ENCODE measurements around the gene EEF1A2.
A peak's percentile ranks its signal among the peaks of the same experiment; 100 is the strongest.

Gene EEF1A2

DNA sequence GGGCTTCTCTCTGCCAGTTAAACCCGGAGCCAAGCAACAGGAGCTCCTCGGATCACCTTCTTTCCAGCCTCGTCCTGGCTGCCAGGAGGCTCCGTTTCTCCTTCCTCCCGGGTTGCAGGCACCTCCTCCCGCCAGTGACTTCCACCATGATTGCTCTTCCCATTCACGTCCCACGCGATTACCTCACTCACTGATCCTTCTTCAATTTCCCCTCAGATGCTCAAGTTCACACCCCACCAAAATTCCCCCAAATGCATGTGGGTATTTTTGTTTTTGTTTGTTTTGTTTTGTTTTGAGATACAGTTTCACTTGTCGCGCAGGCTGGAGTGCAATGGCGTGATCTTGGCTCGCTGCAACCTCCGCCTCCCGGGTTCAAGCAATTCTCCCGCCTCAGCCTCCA lies 51.6 kb downstream of the EEF1A2 start:
- DNase-seq, result no peak

DNA sequence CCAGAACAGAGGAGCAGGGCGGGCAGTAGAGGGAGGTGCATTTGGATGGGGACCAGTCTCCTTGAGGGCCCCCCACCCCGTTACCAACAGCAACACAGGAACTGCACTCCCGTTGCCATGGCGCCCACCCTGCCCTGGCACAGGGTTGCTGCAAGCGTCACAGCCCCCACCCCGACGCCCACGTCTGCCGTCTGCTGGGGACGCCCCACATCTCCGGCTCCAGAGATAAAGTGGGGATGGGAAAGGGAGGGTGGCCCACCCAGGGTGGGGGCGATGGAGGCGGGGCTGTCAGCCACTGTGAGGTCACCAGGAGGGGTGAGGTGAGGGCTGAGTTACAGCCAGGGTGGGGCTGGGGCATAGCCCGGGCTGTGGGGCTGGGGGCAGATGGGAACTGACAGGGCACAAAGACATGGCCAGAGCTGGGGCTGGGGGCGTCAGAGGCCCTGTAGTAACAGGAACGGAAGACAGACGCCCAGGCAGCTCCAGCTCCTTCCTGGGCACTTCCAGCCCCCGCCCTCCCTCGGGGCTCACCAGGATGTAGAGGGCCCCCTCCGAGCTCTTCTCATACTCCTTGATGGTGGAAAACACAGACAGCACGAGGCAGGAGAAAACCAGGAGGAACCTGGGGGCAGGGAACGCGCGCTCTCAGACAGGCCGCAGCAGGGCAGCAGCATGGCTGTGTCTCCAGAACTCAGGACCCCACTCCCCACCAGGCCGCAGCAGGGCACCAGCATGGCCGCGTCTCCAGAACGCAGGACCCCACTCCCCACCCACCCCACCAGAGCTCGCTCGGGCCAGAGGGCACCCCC lies 52.5 kb downstream of the EEF1A2 start:
- no peak for DNase-seq

DNA sequence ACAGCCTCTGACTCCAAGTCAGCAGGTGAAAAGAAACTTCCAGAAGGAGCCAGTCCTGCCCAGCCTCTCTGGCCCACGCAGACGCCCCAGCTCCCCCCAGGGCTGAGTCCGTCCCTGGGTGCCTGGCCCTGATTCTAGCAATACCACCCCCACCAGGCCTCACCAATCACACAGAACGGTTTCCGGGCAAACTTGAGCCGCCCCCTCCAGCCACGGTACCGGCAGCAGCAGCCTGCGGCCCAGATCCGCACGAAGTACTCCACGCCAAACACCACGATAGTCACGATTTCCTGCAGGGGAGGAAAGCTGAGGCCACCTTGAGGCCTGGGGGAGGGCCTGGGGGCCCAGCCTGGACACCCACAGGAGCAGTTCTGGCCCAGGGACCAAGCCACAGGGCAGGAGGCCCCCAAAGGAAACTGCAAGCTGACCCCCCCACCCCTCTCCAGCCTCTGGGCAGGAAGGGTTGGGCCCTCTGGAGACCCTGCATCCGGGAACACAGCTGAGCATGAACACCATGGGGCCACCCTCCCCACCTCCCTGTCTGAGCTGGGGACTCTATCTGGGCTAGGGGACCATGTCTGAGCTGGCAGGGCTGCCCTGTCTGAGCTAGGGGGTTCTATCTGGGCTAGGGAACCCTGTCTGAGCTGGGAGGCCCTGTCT lies 53.7 kb downstream of the EEF1A2 start:
- no peak for DNase-seq

DNA sequence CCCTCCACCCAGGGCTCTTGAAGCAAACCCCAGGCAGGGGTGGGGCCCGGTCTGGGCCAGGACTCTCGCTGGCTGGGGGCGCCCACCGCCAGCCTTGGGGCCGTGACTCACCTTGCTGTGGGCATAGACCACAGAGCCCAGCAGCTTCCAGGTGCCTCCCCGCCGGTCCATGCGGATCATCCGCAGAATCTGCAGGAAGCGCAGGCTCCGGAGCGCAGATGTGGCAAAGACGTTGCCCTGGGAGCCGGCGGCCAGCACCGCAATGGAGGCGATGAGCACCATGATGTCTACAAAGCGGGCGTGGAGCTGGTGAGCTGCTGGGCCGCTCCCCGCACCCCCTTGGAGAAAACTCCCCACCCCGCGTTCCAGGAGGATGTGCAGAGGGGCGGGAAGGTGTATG lies 54.3 kb downstream of the EEF1A2 start:
- no peak for DNase-seq

DNA sequence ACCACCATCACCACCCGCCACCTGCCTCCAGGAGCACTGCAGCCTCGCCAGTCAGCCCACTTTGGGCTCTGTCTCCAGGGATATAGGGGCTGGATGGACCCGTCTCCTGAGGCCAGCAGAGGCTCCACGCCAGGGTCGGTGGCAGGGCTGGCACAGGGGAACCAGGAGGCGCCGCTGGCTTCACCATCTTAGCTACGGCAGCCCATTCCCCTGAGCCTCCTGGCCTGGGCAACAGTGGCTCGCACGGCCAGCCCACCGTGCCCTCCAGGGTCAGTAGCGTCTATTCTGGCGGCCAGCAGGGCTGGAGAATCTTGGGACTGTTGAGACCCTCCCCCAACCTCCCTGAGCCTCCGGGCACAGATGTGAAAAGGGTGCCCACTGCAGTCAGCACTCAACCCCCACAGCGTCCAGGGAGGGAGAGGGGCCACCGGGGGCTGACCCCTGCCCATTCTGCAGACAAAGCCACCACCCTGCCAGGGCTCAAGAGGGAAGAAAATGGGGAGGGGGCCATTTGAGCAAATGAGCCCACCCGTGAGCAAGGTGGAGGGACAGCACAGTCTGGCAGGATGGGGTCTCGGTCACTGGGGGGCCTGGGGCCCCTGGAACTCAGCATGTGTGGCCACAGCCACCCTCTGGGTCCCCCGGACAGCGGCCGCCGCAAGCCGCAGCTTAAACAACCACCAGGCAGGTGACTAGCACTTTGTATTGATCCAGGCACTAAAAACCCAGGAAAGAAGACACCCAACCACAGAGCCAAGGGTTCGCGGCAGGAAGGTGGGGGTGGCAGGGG lies 55.1 kb downstream of the EEF1A2 start:
- no peak for DNase-seq

DNA sequence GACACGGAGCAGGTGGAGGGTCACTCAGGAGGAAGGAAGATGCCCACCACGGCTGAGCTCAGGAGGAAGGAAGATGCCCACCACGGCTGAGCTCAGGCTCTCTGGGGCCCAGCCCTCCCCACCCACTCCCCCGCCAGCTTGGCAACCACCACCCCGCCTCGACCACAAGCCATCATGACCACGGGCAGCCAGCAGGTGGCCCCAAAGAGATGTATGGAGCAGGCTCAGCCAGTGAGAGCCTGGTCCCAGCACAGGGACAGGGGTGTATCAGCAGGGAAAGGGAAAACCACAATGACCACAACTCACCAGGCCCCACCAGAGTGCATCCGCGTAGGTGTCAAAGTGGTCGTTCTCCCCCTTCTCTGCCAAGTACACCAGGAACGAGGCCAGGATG lies 56.8 kb downstream of the EEF1A2 start:
- peak; percentile 54 to 67 for DNase-seq

DNA sequence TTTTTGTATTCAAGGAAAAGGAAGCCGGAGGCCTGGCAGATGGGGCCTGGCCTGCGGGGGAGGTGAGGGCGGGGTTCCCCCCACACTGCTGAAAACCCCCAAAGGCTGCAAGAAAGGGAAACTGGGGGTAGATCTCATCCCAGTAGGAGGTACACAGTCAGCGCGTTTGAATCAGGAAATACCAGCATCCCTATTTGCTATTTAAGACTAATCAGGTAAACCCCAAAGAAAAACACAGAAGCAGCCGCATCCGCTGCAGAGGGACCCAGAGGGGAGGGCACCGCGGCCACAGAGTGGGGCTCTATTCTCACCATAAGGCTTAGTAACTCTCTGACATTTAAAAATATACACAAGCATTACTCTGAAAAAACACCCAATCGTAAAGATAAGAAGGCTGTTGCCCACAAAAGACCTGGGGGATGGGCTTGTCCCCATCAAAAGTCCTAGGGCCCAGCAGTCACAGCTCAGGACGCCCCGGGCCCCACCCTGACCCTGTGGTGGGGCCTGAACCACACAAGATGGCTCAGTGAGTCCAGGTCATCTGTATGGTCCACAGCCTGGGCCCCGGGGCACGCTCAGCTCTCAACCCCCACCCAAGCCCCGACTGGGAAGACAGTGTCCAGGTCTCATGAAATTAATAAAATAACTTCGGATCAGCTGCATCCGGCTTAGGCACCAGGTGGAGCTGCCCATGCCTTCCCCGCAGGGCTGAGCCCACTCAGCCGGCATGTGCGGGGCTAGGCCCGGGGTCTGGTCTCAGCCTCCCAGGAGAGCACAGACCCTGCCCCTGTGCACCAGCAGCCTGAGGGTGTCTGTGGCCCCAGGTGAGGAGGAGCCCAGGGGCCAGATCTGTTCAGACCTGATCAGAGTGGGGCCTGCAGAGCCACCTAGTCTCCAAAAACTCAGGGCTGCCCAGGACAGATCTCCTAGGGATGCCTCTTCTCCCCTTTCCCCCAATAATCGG lies 57.5 kb downstream of the EEF1A2 start:
- peak in 1 of 2 donors; percentile 30 for DNase-seq

DNA sequence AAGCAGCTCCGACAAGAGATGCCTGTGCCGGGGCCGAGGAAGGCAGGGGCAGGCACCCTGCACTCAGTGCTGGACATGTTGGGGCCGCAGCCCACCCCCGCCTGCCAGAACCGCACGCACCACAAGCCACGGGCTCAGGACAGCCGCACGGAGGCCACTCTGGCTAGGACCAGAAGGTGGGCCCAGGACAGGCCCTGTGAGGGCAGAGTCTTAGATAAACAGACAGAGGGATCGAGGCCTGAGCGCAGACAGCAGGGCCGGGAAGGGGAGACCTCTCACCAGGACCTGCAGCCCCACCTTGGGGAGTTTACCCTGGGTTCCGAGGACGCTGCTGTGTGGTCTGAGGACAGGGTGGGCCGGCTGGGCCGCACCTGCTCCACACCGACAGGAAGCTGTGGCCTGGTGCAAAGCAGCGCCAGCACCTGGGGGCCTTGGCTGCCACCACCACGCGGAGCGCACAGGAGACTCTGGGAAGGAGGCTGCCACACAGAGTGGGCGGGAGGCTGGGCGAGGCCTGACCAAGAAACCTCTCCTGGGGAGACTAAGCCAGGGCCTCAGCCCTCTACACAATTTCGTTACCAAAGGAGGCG lies 58.4 kb downstream of the EEF1A2 start:
- no peak for DNase-seq

DNA sequence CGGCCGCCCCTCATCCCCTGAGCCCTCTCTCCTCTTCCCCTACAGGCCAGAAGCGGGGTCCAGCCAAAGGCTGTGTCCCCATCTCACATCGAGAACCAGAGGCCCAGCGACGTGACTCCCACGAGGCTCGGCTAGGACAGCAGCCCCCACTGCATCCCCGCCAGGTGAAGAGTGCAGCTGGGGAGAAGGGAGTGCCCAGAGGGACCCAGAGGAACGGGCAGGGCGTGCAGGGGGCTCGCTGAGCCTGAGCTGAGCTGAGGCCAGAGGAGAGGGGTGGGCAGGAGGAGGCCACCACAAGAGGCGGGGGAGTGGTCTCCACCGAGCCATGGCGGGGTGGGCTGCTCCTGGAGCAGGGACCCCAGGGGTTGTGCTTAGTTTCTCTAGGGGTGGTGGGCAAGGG lies 59.0 kb downstream of the EEF1A2 start:
- no peak for DNase-seq

DNA sequence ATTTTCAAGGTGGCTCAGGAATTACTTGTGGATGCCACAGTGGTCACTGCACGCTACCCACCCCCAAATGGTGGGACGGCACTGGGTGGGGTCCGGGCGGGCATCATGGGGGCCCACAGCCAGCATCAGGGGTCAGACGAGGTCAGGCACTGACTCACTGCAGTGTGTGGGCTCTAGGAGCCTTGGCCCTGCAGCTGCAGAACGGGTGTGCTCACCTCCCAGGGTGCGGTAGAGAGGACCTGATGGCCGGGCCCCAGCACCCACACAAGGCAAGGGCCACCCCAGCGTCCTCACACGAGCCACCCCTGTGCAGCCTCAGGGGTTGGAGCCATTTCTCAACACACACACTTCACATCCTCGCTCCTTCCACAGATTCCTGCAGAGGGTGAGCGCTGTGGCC lies 60.8 kb downstream of the EEF1A2 start:
- DNase-seq, result no peak

All from CD4-positive, alpha-beta T cell treated with Interferon alpha-2 for 1 hour (primary cell).